ENCODE data around the gene ZNF79.

The ZNF79 gene

DNA sequence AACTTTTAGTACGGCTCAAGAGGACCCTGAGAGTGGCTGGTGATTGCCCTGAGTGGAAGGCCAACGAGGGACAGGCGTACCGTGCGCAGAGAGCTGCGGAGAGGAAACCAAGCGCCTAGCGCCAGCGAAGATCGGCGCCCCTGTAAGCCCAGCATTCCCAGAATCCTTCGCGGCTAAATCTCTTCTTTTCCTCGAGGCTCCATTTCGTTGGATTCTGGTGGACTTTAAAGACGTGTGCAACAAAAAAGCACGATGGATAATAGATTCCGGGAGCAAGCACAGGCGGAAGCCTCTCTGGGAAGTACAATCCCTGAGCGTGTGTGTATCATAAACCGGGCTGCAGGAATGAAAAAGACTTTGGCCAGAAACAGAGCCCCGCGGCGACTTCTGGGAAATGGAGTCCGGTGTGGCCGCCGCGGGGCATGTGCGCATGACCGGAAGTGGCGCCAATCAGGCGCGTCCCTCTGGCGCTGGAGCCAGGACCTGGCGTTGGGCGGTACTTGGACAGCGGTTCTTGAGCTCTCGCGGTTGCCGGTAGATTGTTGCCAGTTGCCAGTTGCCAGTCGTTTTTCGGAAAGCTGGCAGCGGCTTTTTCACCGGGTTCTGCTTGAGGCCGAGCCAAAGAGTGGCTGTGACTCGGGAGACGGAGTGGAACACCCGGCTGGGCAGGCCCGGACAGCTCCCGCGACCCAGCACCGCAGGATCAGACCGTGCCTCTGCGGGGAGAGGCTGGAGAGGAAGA, at the start of gene ZNF79:
TSS of gene ZNF79 (plus strand) at position 449 of the 742 bp plus-strand sequence. CDS start 406 bp downstream, outside the sequence.
- peak; percentile 90 for DNase-seq

DNA sequence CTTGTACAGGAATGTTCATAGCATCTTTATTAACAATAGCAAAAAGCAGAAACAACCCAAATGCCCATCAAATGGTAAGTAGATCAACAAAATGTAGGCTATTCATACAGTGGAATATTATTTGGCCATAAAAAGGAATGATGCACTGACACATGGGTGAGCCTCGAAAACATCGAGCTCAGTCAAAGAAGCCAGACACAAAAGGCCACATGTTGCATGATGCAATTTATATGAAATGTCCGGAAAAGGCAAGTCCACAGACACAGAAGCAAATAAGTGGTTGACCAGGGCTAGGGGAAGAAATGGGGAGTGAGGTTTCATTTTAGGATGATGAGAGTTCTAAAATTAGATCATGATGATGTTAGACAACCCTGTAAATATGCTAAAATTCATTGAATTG, 43.7 kb upstream of the ZNF79 start:
- DNase-seq = no peak

GRCh38 chr9:127382541-127382940, 41.6 kb upstream of the ZNF79 start:
- no peak for DNase-seq

- DNase-seq = no peak
Measured at GRCh38 chr9:127384016-127384730, 40.0 kb upstream of the ZNF79 start.

DNA sequence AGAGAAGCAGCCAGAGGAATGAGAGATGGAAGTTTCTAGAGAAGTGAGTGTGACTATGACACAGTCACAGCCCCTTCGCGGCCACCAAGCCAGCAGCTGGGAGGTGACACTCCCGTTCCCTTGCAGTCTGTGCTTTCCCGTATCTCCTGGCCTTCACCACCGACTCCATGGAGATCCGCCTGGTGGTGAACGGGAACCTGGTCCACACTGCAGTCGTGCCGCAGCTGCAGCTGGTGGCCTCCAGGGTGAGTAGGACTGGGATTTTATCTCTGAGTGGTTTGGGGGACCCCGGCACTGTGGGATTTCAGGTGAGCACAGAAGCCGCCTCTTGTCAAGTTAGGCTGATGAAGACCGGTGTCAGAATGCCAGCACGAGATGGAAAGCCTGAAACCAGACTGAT, 39.3 kb upstream of the ZNF79 start:
- no peak for DNase-seq

GRCh38 chr9:127386249-127386648, 37.9 kb upstream of the ZNF79 start:
- DNase-seq = no peak

- no peak for DNase-seq
Measured at GRCh38 chr9:127386981-127387380, 37.2 kb upstream of the ZNF79 start.

DNA sequence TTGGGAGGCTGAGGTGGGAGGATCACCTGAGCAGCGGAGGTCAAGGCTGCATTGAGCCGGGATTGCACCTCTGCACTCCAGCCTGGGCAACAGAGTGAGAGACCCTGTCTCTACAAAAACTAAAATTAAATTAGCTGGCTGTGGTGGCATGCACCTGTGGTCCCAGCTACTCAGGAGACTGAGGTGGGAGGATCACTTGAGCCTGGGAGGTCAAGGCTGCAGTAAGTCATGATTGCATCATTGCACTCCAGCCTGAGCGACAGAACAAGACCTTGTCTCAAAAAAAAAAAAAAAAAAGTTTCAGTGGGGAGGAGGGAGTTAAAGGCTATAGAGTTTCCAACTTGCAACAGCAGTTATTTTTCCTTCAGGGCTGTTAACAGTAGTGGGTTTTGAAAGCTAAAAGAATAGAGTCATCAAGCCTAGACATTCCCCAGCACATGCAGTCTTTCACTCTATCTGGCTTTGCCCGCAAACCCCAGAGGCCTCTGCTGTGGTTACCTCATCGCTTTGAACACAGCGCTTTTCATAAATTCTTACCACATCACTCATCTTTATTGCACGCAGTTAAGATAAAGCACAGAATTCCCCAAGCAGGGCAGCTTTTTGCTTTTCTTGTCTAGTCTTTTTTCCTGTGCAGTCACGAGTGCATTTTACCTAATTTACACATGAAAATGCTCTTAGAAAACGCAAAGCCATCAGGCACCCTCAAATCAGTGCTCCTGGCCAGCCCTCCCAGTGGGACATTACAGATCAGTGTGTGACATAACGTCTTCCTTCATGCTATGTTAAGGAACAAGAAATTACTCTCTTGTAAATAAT, 35.9 kb upstream of the ZNF79 start:
- DNase-seq = peak; percentile 89

DNA sequence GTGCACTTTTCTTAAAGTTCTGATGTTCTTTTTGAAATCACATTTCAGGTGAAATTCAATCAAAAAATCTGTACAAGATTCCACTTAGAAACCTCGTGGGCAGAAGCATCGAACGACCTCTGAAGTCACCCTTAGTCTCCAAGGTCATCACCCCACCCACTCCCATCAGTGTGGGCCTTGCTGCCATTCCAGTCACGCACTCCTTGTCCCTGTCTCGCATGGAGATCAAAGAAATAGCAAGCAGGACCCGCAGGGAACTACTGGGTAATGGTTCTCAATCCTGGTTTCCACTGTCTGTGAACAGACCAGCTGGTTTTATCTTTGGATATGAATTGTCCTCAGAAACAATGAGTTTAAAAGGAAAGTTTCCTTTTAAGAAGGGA, 35.3 kb upstream of the ZNF79 start:
- DNase-seq = no peak

- DNase-seq = no peak
Measured at GRCh38 chr9:127389381-127390247, 34.6 kb upstream of the ZNF79 start.

DNA sequence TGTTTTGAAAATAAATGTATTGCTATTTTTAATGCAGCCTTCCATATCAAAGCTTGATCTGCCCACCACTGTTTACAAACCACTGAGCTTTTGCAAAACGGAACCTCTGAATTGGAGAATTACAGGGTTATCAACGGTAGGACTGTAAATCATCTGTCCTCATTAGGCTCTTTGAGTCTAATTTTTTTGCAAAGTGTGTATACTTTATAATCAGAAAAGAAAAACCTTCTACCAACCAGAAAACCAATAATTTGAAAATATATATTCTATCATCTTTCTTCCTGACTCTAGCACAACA, 34.0 kb upstream of the ZNF79 start:
- DNase-seq = no peak

GRCh38 chr9:127390563-127390962, 33.6 kb upstream of the ZNF79 start:
- DNase-seq = no peak

DNA sequence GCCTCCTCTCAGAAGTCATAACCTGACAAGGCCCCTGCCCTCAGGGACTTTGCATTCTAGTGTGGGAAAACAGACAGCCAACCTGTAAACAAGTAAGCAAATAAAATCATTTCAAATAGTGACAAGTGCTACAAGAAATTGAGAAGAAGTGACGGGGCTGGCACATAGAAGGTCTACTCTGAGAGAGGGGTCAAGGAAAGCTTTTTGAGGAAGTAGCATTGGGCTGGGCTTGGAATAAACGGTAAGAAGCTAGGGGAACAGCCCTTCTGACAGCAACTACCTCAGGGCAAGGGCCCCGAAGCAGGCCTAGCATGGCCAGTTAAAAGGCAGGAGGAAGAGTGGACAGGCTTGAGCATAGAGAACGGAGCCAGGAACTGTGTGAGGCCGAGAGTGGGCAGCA, 32.0 kb upstream of the ZNF79 start:
- no peak for DNase-seq

DNA sequence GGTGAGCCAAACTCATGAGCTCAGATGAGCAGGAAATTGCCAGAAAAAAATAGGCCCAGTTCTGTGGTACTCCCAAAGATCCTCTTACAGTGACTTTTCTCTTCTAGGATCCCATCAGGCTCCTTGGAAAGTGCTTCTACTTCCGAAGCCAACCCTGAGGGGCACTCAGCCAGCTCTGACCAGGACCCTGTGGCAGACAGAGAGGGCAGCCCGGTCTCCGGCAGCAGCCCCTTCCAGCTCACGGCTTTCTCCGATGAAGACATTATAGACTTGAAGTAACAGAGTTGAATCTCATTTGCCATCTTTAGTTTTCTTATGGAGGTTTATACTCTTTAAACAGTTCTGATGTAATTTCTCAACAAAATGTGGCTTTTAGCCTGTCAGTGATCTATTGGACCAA, 31.2 kb upstream of the ZNF79 start:
- DNase-seq = no peak

GRCh38 chr9:127393645-127394044, 30.5 kb upstream of the ZNF79 start:
- no peak for DNase-seq

- DNase-seq = no peak
Measured at GRCh38 chr9:127395497-127396252, 28.5 kb upstream of the ZNF79 start.

- no peak for DNase-seq
Measured at GRCh38 chr9:127396253-127396807, 27.9 kb upstream of the ZNF79 start.

DNA sequence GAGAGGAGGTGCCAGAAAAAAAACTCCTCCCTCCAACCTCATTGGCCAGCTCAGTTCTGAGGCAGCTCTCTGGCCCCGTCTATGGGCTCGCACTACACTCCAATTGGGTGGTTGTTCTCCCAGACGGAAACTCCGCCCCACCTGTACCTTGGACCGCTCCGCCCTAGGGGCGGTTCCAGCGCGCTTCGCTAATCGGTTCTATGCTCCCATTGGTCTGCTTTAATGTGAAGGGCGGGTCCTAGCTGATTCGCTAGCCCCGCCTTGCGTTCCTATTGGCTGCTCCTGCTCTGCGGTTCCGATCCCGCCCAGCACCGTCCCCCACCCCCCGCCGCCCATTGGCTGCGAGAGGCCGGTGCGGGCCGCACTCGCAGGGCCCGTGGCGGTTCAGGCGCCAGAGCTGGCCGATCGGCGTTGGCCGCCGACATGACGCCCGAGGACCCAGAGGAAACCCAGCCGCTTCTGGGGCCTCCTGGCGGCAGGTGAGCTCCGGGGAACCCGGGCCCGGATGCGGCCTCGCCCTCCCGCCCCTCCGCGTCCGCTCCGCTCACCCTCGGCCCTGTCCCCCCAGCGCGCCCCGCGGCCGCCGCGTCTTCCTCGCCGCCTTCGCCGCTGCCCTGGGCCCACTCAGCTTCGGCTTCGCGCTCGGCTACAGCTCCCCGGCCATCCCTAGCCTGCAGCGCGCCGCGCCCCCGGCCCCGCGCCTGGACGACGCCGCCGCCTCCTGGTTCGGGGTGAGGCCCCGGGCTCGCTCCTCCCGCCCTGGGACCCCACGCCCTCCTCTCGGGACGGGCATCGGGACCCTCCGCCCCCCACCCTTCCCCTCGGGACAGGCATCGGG, 27.2 kb upstream of the ZNF79 start, which contains the start of gene SLC2A8:
TSS of gene SLC2A8 (plus strand) at position 362 of the 838 bp plus-strand sequence. CDS start at position 424, 62 bp downstream.
- DNase-seq = peak; percentile 98

DNA sequence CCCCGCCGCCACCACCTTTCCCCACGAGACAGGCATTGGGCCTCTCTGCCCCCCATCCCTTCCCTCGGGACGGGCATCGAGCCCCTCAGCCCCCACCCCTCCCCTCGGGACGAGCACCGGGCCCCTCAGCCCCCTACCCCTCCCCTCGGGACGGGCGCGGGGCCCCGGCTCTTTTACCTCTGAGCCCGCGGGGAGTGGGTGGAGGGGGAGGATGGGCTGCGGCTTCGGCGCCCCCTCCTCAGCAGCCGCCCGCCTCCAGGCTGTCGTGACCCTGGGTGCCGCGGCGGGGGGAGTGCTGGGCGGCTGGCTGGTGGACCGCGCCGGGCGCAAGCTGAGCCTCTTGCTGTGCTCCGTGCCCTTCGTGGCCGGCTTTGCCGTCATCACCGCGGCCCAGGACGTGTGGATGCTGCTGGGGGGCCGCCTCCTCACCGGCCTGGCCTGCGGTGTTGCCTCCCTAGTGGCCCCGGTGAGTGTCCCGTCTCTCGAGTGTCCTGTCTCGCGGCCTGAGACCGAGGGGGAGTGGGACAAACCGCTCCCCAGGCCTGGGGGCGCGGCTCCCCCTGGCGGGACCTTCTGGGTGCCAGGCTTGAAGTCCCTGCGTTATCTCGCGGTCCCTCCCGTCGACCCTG, 26.4 kb upstream of the ZNF79 start:
- DNase-seq = peak; percentile 20

GRCh38 chr9:127398275-127398647, 25.9 kb upstream of the ZNF79 start:
- no peak for DNase-seq

All from CD4-positive, alpha-beta T cell treated with Interleukin-21 for 1 hour (primary cell).